ENCODE results near the gene ZNF254.

DNA sequence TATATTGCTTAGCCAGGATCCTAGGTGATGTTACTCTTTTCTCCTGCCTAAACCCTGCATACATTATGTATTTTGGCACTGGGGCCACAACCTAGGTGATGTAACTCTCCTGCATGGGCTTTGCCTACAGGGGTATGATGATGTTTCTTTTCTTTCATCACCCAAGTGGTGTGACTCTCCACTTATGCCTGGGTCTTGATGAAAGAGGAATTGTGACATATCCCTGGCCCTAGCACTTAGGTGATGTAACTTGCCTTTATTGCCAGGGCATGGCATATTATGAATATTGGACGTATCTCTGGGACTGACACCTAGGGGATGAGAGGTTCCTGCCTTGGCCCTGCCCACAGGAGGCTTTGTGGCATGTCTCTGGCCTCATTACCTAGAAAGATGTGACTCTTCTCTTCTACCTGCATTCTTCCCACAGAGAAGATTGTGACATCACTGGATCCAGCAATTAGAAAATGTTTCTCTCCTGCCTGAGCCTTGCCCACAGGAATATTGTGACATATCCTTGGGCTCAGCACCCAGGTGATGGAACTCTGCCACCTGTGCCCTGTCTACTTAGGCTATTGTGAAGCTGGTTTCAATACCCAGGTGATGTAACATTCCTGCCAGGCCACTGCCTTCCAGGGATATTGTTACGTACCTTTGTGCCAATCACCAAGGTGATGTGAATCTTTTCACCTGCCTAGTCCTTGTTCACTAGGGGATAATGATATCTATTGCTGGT is 27.3 kb upstream of the ZNF254 start:
- TF ChIP-seq, protein P1, sequence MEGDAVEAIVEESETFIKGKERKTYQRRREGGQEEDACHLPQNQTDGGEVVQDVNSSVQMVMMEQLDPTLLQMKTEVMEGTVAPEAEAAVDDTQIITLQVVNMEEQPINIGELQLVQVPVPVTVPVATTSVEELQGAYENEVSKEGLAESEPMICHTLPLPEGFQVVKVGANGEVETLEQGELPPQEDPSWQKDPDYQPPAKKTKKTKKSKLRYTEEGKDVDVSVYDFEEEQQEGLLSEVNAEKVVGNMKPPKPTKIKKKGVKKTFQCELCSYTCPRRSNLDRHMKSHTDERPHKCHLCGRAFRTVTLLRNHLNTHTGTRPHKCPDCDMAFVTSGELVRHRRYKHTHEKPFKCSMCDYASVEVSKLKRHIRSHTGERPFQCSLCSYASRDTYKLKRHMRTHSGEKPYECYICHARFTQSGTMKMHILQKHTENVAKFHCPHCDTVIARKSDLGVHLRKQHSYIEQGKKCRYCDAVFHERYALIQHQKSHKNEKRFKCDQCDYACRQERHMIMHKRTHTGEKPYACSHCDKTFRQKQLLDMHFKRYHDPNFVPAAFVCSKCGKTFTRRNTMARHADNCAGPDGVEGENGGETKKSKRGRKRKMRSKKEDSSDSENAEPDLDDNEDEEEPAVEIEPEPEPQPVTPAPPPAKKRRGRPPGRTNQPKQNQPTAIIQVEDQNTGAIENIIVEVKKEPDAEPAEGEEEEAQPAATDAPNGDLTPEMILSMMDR (IDR thresholded peaks at IDR 0.05) = no peak
- no peak for TF ChIP-seq ZFX (IDR thresholded peaks at IDR 0.05; ENCODE audit: borderline replicate concordance)

Measured in 22Rv1 (cell line).